Stimulated activated CD4-positive, alpha-beta T cell treated with anti-CD3 and anti-CD28 coated beads, Interleukin-15, amount 100 ng/mL, for 48 hours (primary cell): ENCODE results near the gene BOLL.
"Not testable (repeated sequence)": the region's sequence is repeated elsewhere in the genome, so short reads cannot be mapped to it uniquely, and the experiment has no call there.

Source experiments
- DNase-seq, 2 donors: peaks; one replicate each; pipeline ENCODE4 v3.0.0-alpha.2; 2020; ENCODE audit warnings: low read depth in 2 of 2

The BOLL gene, protein sequence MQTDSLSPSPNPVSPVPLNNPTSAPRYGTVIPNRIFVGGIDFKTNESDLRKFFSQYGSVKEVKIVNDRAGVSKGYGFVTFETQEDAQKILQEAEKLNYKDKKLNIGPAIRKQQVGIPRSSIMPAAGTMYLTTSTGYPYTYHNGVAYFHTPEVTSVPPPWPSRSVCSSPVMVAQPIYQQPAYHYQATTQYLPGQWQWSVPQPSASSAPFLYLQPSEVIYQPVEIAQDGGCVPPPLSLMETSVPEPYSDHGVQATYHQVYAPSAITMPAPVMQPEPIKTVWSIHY

DNA sequence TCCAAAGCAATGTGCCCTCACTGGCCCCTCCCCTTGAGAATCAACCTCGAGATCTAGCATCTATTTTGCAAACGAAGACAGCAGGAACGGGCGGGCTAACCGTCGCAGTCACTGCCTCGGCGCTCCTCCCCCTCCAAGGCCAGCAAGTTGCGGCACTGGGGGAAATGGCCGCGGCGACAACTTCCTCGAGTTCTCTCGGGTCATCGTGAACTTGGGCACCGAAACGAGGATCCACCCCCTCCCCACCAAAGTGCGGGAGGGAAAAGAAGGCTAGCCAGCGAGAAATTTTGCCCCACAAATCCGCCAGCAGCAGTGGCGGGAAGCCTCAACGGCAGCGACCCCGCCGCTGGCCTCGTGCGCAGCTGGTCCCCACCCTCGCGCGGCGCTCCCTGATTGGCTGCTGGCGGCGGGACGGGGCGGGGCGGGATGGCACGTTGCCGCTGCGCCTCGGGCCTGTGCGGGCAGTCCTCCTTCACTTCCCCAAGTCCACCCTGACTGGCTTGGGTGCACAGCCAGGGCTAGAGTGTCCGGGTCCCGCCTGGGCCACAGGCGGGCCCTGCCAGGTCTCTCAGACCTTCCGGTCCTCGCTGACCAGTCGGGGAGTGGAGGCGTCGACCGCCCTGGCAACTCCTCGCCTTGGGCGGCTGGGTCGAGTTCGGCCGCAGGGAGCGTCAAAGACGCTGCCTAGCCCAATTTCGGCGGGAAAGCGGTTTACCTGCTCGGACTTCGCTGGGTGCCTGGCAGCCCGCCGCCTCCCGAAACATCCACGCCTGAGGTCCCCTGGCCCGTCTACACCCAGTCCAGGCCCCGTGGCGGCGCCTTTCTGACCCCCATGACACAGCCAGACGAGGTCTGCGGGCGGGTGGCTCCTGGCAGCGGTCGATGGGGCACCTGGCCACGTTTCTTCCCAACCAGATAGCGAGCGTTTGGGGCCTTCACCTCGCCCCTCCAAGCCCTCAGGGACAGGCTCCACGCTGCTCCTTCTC is at the start of gene BOLL:
BOLL (minus strand) TSS at position 364 of the 986 bp plus-strand sequence. CDS start 3,469 bp downstream, outside the sequence.
- DNase-seq, result no peak

DNA sequence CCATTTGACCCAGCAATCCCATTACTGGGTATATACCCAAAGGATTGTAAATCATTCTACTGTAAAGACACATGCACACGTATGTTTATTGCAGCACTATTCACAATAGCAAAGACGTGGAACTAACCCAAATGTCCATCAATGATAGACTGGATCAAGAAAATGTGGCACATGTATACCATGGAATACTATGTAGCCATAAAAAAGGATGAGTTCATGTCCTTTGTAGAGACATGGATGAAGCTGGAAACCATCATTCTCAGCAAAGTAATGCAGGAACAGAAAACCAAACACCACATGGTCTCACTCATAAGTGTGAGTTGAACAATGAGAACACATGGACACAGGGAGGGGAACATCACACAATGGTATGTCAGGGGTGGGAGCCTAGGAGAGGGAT is 49.7 kb upstream of the BOLL start:
- not testable (repeated sequence) for DNase-seq

DNA sequence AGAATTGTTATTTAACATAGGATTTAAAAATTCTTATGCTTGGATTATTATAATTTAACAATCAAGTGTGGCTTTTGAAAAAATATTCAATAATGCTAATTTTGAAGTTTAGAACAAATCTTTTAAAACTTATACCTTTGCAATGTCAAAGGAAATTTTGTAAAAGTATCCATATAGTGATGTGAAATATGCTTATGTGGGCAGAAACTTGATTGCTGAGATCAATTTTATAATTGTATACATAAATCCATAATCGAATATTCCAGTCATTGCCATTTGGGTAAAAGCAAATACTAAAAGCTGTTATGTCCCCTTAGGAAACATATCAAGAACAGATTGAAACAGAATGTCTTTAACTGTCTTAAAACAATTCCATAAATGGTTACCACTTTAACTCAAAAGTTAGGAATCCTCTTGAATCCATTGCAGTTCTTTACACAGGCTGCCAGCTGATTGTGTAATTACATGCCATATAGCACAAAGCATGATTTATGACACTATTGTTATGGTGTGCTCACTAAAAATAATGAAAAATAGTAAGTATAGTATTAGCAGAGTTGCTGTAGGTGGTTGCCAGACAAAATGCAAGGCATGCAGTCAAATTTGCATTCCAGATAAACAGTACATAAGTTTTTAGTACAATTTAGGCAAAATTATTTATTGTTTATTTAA is 43.5 kb upstream of the BOLL start:
- DNase-seq, result no peak

DNA sequence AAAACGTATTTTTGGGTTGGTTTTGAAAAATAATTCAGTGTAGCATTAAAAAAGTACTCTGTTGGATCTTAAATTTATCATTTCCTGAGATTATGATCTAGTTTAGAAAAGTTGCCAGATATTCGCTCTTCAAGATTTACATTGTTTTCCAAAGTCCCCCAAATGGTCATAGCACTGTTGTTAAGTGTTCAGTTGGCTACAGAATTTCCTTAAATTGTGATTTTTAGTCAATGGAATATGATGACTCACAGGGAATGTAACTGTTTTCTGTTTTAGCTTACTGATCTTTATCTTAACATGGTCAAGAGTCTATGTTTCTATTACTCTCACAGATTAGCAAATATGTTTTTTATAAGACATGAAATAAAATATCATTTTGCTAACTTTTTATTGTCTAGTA is 42.5 kb upstream of the BOLL start:
- no peak for DNase-seq

DNA sequence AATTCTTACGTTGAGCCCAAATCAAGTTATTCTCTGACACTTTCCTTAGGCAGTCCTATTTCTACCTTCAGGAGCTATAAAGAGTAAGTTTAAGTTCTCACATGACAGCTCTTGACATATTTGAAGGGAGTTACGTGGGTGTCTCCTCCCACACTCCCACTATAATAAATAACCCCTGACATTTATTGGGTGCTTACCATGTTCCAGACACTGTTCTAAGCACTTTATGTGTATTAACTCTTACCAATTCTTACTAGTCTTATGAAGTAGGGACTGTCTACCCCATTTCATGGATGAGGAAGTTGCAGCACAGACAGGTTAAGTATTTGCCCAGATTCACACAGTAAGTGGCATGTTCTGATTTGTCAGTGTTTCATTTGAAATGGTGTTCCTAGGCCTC is 37.2 kb upstream of the BOLL start:
- DNase-seq, result no peak

DNA sequence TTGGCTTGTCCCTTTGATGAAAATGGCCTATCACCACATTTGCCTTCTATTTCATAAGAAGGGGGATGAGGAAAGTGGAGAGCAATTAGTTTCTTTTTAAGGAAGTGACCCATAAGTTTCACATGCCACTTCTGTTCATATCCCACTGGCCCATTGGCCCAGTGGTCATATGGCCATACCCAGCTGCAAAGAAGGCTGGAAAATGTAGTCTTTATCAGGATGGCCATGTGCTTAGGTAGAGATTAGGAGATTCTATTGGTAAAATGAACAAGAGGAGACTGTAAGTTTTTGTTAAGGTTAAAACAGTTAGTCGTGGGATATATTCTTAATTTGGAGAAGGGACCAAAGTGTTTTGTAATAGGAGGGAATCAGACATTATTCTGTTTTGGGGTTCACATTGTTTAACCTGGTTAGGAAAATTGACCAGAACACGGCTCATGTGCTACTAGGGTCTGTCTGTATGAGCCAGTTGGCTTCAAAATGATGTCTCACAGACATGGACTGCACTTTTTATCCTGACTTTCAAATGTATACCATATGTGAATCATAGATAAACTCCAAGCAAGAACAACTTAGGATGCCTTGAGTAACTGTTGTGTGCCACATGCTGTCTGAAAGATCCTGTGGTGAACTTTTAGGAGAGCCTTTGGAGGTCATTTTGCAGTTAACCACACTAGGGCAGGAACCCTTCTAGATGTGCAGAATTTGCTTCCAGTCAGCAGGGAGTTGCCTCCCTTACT is 36.6 kb upstream of the BOLL start:
- no peak for DNase-seq

DNA sequence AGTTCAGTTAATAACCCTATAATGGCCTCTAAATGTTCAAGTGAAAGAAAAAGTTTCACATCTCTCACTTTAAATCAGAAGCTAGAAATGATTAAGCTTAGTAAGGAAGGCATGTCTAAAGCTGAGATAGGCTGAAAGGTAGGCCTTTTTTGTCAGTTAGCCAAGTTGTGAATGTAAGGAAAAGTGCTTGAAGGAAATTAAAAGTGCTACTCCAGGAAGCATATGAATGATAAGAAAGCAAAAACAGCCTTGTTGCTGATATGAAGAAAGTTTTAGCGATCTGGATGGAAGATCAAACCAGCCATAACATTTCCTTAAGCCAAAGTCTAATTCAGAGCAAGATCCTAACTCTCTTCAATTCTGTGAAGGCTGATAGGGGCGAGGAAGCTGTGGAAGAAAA is 29.4 kb upstream of the BOLL start:
- DNase-seq, result no peak

DNA sequence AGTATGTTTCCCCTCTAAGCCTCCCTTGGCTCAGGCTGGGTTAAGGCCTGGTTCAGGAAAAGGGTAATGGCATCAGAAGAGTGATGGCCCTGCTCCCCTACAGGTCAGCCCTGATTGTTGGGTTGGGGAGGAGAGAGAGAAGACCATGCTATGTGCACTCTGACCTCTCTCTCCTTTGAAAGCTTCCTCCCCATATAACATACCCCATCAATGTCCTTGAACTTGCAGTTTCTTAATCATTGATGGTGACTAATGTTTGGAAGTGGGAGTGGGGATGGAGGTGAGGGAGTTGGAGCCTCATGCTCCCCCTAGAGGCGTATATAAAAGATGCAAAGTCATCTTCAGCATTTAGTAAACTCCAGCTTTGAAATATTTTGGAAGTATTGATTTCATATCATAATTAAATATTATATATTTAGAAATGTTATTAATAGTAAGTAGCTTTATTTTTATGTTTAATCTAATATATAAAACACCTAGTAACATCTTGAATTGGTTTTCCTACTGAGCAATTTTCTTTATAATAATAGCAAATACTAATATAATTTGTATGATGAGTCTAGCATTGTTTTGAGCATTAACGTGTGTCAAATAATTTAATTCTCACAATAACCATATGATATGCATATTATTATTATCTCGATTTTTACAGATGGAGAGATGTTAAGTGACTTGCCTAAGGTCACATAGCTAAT is 28.1 kb upstream of the BOLL start:
- DNase-seq, result no peak

DNA sequence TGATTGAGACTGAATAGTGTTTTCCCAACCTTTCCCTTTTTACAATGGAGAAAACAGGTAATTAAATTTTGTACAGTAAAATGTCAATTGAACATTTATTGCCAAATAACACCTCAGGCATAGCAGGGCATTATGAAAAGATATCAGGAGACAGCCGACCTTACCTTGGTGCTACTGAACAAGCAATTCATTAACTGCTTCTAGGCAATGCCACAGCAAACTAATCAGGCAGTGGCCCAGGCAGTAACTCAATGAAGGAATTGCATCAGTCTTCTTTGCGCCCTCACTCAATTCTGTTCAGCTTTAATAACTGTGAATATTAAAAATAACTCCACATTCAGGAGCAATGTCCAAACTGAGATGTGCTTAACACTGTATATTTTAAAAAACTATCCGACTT is 25.4 kb upstream of the BOLL start:
- DNase-seq, result no peak

DNA sequence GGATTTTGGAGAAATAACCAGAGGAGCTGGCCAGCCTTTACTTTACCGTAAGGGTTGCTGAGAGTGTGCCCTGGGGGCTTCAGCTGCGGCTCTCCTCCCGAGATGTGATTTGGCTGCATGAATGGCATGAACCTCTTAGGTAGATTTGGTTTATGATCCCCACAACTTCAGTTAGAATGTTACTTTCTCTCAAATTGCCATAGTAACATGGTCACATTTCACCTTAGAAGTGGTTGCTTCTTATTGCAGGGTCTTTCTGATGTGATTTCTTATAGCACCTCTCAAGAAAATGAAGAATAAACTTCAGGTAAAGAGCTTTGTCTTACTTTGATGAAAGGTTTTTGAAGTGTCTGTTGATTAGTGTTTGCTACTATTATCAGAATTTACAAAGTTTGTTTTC is 24.9 kb upstream of the BOLL start:
- no peak for DNase-seq

DNA sequence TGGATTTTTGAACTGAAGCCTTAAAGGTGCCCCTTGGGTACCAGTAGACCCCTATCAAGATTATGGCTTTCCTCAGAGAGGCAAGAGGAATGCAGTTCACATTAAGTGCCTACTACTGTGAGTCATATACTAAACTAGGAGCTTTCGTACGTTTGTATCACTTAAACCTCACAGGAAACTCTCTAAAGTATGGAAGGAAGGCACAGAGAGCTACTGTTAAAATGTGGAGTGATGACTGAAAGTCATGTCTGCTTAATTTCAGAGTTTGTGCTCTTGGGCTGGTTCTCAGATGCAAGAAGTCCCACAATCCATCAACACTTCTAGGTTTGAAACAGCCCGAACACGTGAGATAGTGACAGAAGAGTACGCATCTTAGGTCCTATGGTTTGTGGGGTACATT is 23.9 kb upstream of the BOLL start:
- no peak for DNase-seq

DNA sequence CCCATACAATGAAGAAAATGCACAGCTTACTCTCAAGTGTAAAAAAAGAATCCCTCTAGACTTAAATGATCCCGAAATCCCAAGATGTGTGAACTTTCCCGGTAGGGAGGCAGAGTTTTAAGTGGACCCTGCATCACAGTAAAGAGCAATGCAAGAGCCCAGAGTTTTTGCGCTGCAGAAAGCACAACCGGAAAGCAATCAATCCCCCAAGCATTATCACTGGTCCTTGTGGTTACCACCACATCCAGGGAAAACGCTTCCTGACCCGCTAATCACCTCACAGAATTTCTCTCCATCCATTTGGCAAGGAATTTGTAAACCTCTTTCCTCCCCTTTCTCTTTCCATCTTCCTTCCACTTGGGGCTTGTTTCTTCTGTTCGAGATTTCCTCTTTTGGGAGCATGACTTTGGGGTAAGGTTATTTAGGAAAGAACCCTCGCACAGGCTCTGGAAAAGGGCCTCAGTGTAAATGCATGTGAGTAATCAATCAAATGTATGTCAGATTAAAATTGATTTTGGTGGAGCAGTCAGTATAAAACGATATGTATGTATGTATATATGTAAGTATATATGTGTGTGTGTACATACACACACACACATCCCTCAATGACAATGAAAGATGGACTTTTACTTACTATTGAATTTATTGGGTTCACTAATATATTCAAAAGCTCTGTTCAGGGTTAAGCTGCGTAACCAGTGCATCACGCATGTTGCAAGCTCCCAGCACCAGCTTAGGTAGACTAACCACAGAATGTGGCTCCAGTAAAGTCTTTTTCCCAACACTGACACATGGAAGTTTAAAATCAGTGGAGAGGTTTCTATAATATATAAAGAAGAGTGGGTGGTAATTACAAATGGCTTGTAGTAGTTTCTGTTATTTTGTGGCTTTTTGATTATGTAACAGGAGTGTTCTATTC is 20.9 kb upstream of the BOLL start:
- DNase-seq, result no peak

DNA sequence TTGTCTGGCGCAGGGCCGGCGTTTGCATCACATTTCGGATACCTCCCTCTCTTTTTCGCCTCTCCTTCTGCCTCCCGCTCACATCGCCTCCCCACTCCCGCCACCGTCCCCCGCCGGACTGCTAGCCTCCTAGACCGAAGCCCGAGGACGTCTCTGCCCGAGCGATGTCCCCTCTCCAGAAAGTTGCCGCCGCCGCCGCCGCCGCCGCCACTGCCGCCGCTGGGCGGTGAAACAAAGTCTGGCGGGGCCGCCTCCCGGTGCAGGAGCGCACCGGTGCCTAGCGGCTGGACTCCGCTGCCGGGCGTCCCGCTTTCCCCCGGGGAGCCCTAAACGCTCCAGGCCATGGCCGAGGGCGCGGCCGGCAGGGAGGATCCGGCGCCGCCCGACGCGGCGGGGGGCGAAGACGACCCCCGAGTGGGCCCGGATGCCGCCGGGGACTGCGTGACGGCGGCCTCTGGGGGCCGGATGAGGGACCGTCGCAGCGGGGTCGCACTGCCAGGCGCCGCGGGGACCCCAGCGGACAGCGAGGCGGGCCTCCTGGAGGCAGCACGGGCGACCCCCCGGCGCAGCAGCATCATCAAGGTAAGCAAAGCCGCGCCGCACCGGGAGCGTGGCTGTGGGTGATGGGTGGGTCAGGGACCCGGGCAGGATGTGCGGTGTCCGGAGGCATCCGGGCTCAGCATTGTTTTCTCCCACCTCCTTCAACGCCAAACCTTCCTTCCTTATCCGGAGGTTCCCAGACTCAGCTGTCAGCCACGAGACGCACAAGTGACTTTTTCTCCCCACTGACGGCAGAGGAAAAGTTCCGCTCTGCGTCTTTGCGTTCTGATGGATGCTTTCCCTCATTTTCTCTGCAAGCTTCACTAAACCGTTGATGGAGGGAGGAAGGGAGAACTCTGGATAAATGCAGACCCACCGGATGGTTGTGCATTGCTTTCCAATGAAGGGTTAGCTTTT is 19.9 kb upstream of the BOLL start:
- DNase-seq, result no peak

DNA sequence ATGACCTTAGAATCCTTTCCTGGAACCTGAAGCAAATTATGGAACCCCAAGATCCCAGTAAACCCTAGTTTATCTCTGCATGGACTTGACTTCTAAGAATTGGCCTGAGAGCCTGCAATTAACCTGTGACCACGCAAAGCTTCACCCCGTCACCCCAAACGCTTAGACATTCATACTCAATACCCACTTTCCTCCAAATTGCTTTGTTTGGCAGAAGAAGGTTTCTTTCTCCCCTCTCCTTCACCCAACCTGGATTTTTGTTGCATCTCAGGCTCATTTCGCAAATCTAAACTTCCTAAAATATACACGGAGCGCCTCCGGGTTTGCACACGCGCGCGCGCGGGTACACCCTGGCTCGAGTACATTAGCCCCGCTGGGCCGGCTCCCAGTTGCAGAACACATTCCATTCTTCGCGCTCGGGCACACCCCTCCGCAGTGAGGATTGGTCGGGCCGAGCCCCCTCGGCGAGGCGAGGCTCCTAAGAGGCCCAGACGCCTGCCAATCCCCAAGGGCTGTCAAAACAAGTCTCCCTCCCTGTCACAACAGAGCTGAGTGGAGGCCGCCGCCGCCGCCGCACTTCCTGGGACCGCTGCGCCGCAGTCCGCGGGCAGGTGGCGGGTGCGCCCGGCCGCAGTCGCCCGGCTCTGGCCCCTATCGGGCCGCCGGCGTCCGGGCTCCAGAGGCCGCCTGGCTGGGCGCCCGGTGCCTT is 19.1 kb upstream of the BOLL start, which contains the start of gene PLCL1:
PLCL1 (plus strand) TSS at position 545 of the 709 bp plus-strand sequence.
- peak; percentile 84 to 86 for DNase-seq

DNA sequence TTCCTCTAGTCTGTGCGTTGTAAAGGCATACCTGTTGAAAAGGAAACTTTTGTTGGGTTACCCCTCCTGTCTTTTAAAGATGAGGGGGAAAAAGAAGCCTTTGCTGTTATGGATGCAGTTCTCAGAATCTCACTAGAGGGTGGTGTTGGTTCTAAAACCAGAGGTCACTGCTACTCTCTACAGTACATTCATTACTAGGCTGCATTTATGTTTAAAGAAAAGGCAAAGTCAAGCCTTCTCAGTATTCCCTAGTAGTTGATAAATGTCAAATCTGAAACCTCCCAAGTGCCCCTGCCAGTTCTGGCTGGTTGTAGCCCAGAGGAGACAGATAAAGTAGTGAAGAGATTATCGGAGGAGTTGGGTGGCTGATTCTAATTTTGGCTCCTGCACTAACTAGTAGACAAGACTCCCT is 17.9 kb upstream of the BOLL start:
- no peak for DNase-seq

DNA sequence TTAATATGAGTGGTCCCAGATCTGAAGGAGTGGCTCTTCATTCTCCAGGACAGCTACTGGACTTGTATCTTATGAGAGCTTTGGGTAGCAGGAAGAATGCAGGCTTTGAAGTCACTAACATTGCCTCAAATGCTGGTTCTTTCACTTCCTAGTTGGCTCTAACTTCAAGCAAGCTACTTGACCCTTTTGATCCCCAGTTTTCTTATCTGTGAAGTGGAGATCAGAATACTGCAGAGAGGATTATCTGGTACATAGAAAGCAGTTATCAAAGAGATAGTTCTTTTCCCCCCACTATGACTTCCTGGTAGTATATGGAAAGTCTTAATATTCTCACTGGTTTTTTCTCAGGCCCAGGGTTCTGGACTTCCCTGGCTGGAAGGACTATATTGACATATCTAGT is 15.9 kb upstream of the BOLL start:
- no peak for DNase-seq

DNA sequence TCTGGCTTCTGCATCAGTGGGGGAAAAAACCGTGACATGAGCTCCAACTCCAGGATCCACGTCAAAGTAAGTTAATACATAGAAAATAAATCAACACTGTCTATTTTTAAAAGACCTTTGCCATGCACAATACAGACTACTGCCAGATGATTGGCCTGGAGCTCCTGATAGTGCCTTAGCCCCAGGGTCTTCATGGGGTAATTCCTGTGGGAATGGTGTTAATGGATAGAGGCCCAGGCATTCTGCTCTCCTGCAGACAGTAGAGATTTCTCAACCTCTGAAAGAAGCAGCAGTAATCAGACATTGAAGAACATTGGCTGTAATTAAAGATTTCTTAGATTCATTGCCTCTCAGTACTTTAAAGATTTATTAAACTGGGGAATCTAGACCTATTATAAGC is 15.0 kb upstream of the BOLL start:
- DNase-seq, result no peak

DNA sequence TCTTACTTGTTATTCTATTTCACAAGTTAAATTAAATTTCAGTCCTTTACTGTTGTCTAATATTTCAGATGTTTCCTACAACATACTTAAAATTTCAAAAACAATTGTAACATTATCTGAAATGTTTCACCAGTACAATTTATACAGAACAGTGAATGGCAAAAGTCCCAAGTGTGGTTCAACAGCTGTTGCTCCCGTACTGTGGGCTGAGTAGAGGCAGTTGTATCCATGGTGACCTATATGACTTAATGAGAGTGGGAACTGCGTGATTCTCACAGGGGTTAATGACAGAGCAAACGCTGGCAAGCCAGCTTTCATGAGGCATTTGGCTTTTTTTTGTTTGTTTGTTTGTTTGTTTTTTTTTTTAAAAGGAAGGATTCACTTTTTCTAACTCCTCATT is 13.9 kb upstream of the BOLL start:
- no peak for DNase-seq
